HG03095 (cell line): ENCODE measurements around the gene UNC79.

Experiments
- ATAC-seq: cut with Tn5 transposase; IDR thresholded peaks from one replicate; pipeline ENCODE4 v1.9.1; 2021; ENCODE audit warnings: moderate library complexity; ENCODE audit not compliant: unreplicated experiment

The UNC79 gene

GRCh38 chr14:93655078-93655750 lies 224.5 kb downstream of the UNC79 start:
- no peak for ATAC-seq

- ATAC-seq, result no peak
Measured at GRCh38 chr14:93657875-93658274, 227.1 kb downstream of the UNC79 start.

- no peak for ATAC-seq
Measured at GRCh38 chr14:93663317-93663716, 232.6 kb downstream of the UNC79 start.

- no peak for ATAC-seq
Measured at GRCh38 chr14:93665169-93665568, 234.4 kb downstream of the UNC79 start.

- no peak for ATAC-seq
Measured at GRCh38 chr14:93669632-93670031, 238.9 kb downstream of the UNC79 start.

- ATAC-seq, result no peak
Measured at GRCh38 chr14:93674343-93674742, 243.6 kb downstream of the UNC79 start.

GRCh38 chr14:93675651-93676050 lies 244.9 kb downstream of the UNC79 start:
- ATAC-seq, result no peak

- ATAC-seq, result no peak
Measured at GRCh38 chr14:93676416-93676958, 245.7 kb downstream of the UNC79 start.

- ATAC-seq, result no peak
Measured at GRCh38 chr14:93682459-93682858, 251.7 kb downstream of the UNC79 start.

GRCh38 chr14:93683226-93683625 lies 252.5 kb downstream of the UNC79 start:
- no peak for ATAC-seq

- ATAC-seq, result no peak
Measured at GRCh38 chr14:93685121-93685895, 254.6 kb downstream of the UNC79 start.

- ATAC-seq, result no peak
Measured at GRCh38 chr14:93686268-93686667, 255.5 kb downstream of the UNC79 start.

- no peak for ATAC-seq
Measured at GRCh38 chr14:93688239-93688666, 257.5 kb downstream of the UNC79 start.

- no peak for ATAC-seq
Measured at GRCh38 chr14:93688820-93689219, 258.1 kb downstream of the UNC79 start.

- no peak for ATAC-seq
Measured at GRCh38 chr14:93690146-93690545, 259.4 kb downstream of the UNC79 start.

- no peak for ATAC-seq
Measured at GRCh38 chr14:93691042-93691780, 260.5 kb downstream of the UNC79 start.

- no peak for ATAC-seq
Measured at GRCh38 chr14:93693914-93694313, 263.2 kb downstream of the UNC79 start.

GRCh38 chr14:93700928-93701327 lies 270.2 kb downstream of the UNC79 start:
- no peak for ATAC-seq

GRCh38 chr14:93701562-93701961 lies 270.8 kb downstream of the UNC79 start:
- no peak for ATAC-seq

- ATAC-seq, result no peak
Measured at GRCh38 chr14:93702946-93703345, 272.2 kb downstream of the UNC79 start.

- ATAC-seq, result no peak
Measured at GRCh38 chr14:93703941-93704340, 273.2 kb downstream of the UNC79 start.
